HG03457 (cell line): ENCODE data around the gene SYDE1.
"Not testable (repeated sequence)": the region's sequence is repeated elsewhere in the genome, so short reads cannot be mapped to it uniquely, and the experiment has no call there.

Experiments used
- ATAC-seq: cut with Tn5 transposase; IDR thresholded peaks from one replicate; pipeline ENCODE4 v1.9.1; 2021; ENCODE audit warnings: moderate number of reproducible peaks; ENCODE audit not compliant: unreplicated experiment

SYDE1 gene

DNA sequence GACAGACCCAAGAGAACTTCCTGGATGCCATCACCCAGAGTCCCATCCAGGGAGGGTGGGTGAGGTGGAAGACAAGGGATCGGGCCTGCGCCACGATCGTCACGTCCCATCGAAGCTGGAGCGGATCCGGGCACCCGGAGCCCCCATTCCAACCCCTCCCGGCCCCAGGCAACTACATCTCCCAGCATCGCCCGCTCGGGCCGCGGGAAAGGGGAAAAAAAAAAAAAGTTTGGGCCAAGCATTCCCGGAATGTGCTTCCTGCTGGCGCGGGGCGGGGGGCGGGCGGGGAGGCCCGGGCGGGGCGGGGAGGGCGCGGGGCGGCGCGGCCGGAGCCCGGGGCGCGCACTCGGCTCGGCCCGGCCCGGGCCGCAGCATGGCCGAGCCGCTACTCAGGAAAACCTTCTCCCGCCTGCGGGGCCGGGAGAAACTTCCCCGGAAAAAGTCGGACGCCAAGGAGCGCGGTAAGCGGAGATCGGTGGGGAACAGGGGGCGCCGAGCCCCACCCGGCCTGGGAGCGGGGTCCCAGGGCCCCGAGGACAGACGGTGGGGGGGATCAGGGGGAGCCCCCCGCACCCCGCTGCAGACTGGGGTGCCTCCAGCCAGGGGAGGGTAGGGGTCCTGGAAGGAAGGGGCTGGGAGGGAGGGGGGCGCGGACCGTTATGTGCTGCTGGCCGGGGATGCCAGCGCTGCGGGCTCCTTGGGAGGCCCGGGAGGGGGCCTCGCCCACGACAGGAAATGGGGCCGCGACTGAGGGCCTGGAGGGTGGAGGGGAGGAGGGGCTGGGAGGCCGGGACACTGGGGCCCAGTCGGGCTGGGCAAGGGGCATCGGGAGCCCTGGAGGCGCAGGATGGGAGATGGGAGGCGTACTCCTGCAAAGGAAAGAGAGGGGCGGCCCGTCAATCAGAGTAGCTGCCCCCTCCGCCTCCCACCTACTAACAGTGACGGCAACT lies at the start of gene SYDE1:
Gene SYDE1, plus strand, starts transcription at position 341 of the 950 bp plus-strand sequence. Its CDS starts 33 bp downstream, at position 374.
- ATAC-seq: no peak

GRCh38 chr19:15062036-15062435 lies 45.2 kb upstream of the SYDE1 start:
- no peak for ATAC-seq

- ATAC-seq: not testable (repeated sequence)
These were observed 36.8 kb upstream of the SYDE1 start for GRCh38 chr19:15070386-15070785.

DNA sequence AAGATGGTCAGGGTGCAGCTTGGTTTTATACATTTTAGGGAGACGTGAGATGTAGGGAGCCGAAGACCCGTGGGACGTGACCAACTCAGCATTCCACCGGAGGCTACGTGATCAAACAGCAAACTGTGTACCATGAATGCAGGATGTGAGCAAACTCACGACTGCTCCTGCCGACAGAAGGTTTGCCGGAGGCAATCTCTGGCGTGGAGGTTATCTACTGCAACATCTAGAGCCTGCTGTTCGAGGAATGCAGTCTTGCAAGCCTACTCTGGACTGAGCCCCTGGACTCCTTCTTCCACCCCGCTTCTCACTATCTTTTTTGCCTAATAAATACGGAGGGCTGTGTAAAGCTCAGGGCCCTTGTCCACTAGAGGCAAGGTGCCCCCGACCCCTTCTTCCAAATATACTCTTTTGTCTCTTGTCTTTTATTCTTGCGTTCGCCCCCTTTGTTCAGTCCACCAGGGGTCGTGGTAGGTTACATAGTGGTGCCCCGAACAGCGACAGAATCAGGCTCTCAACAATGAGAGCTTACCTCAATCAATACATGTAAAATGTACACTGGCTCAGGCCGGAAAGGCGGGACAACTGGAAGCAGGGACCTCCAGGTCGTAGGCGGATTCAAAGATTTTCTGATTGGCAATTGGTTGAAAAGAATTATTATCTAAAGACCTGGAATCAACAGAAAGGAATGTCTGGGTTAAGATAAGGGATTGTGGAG lies 34.1 kb upstream of the SYDE1 start:
- no peak for ATAC-seq

GRCh38 chr19:15074371-15074770 lies 32.8 kb upstream of the SYDE1 start:
- ATAC-seq: no peak

DNA sequence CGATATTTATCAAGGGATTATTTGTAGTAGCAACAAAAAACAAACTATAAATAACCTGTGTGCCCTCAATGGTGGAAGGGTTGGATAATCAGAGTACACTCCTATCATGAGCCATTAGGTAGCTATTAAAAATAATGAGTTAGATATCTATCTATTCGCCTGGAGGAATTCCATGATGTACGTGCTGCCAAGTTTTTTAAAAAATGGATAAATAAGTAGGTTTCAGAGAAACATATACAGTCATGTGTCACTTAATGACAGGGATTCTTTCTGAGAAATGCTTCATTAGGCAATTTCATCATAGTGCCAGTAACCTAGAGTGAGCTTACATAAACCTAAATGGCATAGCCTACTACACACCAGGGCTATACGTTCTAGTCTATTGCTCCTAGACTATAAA lies 31.4 kb upstream of the SYDE1 start:
- no peak for ATAC-seq

DNA sequence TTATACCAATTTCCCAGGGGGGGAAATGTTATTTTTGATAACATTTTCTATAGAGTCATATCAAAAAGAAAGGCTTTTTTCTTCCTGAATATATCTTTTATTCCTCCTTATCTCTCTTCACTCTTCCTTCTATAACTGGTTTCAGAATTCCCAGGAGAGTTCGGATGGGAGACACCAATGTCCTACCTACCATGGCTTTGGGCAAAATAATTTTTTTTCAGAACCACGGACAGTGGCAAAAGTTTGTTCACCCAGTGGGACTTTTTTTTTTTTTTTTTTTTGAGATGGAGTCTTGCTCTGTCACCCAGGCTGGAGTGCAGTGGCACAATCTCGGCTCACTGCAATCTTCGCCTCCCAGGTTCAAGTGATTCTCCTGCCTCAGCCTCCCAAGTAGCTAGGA lies 27.2 kb upstream of the SYDE1 start:
- not testable (repeated sequence) for ATAC-seq

- ATAC-seq: no peak
These were observed 25.3 kb upstream of the SYDE1 start, which contains the start of gene OR1I1 for GRCh38 chr19:15081911-15082310. OR1I1 (plus strand) TSS chr19:15082211; CDS start chr19:15087066, 4,855 bp downstream.

DNA sequence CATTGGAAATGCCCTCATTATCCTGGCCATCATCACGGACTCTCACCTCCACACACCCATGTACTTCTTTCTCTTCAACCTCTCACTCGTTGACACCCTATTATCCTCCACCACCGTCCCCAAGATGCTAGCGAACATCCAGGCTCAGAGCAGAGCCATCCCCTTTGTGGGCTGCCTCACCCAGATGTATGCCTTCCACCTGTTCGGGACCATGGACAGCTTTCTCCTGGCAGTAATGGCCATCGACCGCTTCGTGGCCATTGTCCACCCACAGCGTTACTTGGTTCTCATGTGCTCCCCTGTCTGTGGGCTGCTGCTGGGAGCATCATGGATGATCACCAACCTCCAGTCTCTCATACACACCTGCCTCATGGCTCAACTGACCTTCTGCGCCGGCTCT lies 20.0 kb upstream of the SYDE1 start:
- no peak for ATAC-seq

DNA sequence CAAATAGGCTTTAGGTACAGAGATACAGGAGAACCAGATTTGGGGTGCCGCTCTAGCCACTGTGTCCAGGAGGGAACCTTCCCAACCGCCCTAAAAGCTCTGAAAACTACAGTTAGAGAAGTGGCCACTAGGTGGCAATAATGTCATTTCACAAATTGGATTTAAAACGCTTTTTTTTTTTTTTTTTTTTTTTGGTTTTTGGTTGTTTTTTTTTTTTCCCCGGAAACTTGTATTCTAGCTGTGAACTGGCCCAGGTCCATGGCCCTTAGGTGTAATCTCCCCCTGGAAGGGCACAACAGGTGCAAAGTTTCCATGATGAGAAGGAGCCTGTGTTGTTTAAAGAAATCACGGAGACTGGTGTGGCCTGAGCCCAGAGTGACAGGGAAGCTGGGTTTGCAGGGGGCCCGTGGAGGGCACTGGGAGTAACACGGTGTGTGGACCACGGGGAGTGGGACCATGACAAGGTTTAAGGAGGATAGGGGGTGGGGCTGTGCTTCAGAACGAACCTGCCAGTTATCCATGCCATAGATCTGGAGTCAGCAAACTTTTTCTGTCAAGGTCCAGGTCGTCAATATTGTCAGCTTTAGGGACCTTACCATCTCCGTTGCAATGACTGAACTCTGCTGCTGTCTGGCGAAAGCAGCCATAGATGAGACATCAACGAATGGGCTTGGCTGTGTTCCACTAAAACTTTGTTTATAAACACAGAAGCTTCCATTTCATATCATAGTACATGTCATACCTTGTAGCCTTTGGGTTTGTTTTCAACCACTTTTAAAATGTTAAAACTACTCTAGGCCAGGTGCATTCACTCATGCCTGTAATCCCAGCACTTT lies 15.1 kb upstream of the SYDE1 start:
- no peak for ATAC-seq

- ATAC-seq: no peak
These were observed 14.2 kb upstream of the SYDE1 start for GRCh38 chr19:15093001-15093400.

GRCh38 chr19:15096223-15096622 lies 11.0 kb upstream of the SYDE1 start:
- ATAC-seq: no peak

DNA sequence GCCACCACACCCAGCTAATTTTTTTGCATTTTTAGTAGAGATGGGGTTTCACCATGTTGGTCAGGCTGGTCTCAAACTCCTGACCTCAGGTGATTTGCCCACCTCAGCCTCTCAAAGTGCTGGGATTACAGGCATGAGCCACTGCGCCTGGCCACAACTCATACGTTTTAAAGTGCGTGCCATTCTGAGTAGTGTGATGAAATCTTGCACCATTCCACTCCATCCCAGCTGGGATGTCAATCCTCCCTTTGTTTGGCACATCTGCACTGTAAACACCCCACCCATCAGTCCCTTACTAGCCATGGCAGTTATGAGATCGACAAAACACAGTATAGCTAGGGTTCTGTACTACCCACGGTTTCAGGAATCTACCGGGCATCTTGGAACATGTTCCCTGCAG lies 9.2 kb upstream of the SYDE1 start:
- not testable (repeated sequence) for ATAC-seq

DNA sequence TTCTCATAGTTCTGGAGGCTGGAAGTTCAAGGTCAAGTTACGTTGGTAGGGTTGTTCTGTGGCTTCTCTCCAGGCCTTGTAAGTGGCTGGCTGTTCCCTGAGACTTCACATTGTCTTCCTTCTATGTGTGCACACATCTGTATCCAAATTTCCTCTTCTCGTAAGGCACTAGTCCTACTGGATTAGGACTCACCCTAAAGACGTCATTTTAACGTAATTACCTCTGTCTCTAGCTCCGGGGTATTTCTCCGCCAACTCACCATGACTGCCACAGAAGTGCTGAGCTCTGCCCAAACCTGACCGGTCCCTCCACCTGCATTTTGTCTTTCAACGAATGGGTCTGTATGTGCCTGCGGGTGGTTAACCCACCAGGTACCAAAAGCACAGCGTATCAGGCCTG lies 8.7 kb upstream of the SYDE1 start:
- no peak for ATAC-seq

DNA sequence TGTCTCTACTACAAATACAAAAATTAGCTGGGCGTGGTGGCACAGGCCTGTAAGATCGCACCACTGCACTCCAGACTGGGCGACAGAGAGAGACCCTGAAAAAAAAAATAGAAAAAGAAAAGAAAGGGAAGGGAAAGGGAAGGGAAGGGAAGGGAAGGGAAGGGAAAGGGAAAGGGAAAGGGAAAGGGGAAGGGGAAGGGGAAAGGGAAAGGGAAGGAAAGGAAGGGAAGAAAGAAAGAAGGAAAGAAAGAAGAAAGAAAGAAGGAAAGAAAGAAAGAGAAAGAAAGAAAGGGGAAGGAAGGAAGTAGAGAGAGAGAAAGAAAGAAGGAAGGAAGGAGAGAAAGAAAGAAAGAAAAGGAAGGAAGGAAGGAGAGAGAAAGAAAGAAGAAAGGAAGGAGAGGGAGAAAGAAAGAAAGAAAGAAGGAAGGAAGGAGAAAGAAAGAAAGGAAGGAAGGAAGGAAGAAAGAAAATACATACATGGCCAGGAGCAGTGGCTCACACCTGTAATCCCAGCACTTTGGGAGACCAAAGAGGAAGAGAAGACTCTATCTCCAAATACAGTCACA lies 8.1 kb upstream of the SYDE1 start:
- ATAC-seq: no peak

DNA sequence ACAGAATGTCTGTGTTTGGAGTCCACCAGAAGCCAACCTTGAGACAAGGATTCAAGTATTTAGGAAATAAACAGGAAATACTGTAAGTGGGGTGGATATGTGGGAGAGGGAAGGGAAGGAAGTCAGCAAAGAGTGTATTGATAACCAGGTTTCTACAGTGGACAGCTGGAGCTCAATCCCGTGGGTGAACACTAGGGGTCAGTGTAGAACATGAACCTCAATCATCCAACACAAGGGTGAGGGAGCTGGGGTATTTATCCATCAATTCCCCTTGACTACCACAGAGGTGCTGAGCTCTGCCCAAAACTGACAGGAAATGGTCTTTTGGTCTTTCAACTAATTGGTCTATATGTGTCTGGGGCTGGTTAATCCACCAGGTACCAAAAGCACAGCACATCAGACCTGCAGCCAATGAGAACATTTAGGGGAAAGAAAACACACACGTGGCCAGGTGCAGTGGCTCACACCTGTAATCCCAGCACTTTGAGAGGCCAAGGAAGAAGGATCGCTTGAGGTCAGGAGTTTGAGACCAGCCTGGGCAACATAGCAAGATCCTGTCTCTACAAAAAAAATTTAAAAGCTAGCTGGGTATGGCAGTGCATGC lies 5.6 kb upstream of the SYDE1 start:
- no peak for ATAC-seq

GRCh38 chr19:15104003-15104402 lies 3.2 kb upstream of the SYDE1 start:
- ATAC-seq: no peak

DNA sequence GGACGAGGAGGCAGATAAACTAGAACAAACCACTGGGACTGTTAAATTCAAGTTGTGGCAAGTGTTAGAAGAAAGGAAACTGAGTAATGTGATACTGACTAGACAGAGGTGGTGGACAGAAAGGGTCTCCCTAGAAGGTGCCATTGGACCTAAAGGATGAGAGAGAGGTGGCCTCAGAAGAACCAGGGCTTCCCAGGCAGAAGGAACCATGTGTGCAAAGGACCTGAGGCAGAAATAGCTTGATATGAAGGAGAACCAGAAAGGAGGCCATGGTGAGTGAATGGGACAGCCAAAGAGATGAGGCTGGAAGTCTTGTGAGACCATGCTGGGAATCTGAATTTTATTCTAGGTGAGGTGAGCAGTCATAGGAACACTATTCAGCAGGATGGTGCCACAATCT lies 2.8 kb upstream of the SYDE1 start:
- ATAC-seq: no peak

- ATAC-seq: no peak
These were observed 2.2 kb upstream of the SYDE1 start for GRCh38 chr19:15105044-15105443.

DNA sequence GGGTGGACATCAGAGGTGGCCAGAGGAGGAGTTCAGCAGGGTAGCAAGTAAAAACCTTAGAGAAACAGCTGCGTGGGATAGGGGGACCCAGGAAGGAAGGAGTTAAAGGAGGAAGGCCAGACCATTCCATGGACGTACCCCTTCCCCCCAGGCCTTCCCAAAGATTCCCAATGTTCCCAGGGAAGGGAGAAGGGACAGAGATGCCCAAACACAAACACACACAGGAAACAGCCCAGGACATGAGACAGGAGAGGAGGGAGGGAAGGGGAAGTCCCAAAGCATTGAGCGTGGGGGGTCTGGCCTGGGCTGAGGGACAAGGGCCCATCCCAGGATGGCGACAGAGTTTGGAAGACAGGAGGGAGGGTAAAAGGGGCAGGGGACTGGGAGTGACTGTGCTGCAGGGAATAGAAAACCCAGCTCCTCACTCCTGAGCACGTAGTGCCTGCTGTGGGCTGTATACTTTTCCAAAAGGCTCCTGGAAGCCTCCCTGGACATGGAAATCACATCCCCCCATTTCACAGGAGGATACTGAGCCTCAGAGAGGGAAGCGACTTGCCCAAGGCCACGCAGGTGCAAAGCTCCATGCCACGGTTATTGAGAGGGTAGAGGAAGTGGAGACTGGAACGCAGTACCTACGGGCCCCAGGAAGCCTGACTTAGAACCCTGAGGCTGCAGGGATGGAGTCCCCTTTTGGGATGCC lies 1.1 kb downstream of the SYDE1 start:
- ATAC-seq: no peak
